ENCODE measurements around the gene TRAPPC6A.
A peak's percentile ranks its signal among the peaks of the same experiment; 100 is the strongest.

The TRAPPC6A gene

GRCh38 chr19:45160870-45161737 lies 16.9 kb downstream of the TRAPPC6A start, which contains the start of gene NKPD1:
Gene NKPD1 (minus strand): TSS chr19:45160982. CDS start chr19:45160150, 832 bp downstream.
- ATAC-seq: no peak
- Mint-ChIP-seq H3K4me1 (peaks cover 20% of the 10 kb centered on the region), H3K27ac (no peak within 1 kb of the TSS), H3K36me3 (no peaks in the 10 kb centered on the region), H3K9me3 (no peaks in the 10 kb centered on the region), H3K4me3 (no peak within 1 kb of the TSS)
- peak in 1 of 2 donors; percentile 50 for DNase-seq (ENCODE audit: low spot score in 2 of 2)

DNA sequence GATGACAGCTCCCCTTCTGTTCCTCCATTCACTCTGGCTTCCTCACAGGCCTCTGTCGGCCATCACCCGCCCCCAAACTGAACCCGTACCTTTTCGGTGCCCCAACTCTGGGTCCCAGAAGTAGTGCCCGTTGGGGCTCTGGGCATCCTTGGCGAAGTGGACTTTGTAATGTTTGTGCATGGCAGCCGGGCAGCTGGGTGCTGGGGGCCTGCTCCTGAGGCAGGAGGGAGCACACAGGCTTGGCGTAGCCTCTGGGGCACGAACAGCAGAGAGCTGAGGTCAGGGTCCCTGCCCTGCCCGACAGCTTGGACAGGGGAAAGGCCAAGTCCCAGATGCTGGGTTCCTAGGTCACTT lies 18.1 kb downstream of the TRAPPC6A start:
- no peak for DNase-seq (ENCODE audit: low spot score in 2 of 2)
- Mint-ChIP-seq H3K27ac (no peak overlapping the region), H3K9me3 (no peaks in the 10 kb centered on the region), H3K36me3 (no peaks in the 10 kb centered on the region), H3K4me3 (no peak overlapping the region), H3K4me1 (peaks cover 14% of the 10 kb centered on the region)
- no peak for ATAC-seq

GRCh38 chr19:45159210-45159970 lies 18.6 kb downstream of the TRAPPC6A start:
- no peak overlapping the region for H3K4me3 Mint-ChIP-seq
- H3K36me3 Mint-ChIP-seq: no peaks in the 10 kb centered on the region
- peaks cover 12% of the 10 kb centered on the region for H3K4me1 Mint-ChIP-seq
- DNase-seq (ENCODE audit: low spot score in 2 of 2) (no peak), ATAC-seq (no peak)
- H3K9me3 Mint-ChIP-seq: no peaks in the 10 kb centered on the region
- no peak overlapping the region for H3K27ac Mint-ChIP-seq

DNA sequence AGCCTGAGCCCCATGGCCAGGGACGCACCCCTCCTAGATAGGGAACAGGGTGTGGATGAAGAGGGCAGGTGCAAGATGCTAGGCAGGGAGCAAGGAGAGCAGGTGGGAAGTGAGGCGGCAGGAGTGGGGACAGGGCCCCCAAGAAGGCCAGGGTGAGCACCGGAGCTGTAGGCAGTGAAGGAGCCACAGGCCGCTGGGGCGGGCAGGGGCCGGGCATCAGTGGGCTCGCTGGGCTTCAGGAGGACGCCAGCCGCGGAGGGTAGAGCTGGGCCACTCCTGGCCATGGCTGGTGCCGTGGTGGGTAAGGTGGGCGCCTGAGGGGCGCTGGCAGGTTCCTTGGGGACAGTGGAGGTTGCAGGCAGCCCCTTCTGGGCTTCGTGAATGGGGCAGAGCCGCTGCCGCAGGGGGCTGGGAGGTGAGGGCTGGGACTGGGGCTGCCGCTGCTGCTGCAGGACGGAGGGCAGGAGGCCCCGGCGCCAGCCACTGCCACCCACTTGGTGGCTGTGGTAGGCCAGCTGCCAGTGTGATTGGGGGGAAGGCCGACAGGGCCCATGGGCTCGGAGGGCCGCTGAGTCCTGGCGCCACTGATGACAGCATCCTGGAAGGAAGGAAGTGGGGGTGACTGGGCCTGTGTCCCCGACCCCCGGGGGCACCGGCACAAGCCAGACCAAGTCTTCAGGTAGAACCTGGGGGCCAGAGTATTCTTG lies 19.4 kb downstream of the TRAPPC6A start:
- DNase-seq (ENCODE audit: low spot score in 2 of 2) (no peak), ATAC-seq (no peak)
- Mint-ChIP-seq H3K4me3 (no peak overlapping the region), H3K36me3 (no peaks in the 10 kb centered on the region), H3K9me3 (no peaks in the 10 kb centered on the region), H3K4me1 (peaks cover 12% of the 10 kb centered on the region), H3K27ac (no peak overlapping the region)

GRCh38 chr19:45156751-45157150 lies 21.3 kb downstream of the TRAPPC6A start:
- no peak for DNase-seq (ENCODE audit: low spot score in 2 of 2)
- ATAC-seq: no peak
- Mint-ChIP-seq H3K4me1 (peaks cover 23% of the 10 kb centered on the region), H3K27ac (no peak overlapping the region), H3K36me3 (no peaks in the 10 kb centered on the region), H3K4me3 (no peak overlapping the region), H3K9me3 (no peaks in the 10 kb centered on the region)

GRCh38 chr19:45156011-45156630 lies 21.9 kb downstream of the TRAPPC6A start:
- H3K4me1 Mint-ChIP-seq: peaks cover 30% of the 10 kb centered on the region
- no peaks in the 10 kb centered on the region for H3K36me3 Mint-ChIP-seq
- no peak overlapping the region for H3K4me3 Mint-ChIP-seq
- H3K27ac Mint-ChIP-seq: no peak overlapping the region
- no peaks in the 10 kb centered on the region for H3K9me3 Mint-ChIP-seq
- DNase-seq (ENCODE audit: low spot score in 2 of 2) (no peak), ATAC-seq (no peak)

DNA sequence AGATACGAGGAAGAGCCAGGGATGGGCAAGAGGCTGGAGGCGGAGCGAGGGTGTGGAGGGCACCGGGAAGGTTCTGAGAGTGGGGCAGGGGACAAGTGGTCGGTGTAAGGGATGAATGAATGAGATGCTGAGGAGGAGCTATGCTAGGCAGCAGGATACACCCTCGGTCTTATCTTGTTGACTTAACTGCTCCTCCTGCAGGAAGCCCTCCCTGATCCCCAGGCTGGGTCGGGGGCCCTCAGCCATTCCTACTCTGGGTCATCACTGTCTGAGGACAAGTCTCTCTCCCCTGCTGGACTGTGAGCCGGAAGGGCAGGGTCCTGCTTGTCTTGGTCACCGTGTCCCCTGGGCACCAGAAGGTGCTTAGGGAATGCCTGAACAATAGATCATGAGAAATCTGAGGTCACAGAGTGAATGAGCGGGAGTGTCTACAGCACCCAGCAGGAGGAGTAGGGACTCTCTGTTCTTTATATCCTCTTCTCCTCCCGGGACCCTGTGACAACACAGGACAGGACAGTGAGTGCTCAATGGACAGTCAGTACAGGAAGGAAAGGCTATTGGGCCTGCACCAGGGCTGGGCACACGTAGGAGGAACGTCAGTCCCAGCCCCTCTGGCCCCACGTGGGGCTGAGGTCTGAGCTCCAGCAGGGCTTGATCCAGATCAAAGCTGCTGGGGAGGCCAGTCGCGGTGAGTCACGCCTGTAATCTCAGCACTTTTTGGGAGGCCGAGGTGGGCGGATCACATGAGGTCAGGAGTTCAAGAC lies 23.8 kb downstream of the TRAPPC6A start:
- peaks cover 31% of the 10 kb centered on the region for H3K4me1 Mint-ChIP-seq
- ATAC-seq (no peak), DNase-seq (ENCODE audit: low spot score in 2 of 2) (no peak)
- no peaks in the 10 kb centered on the region for H3K9me3 Mint-ChIP-seq
- H3K36me3 Mint-ChIP-seq: no peaks in the 10 kb centered on the region
- H3K27ac Mint-ChIP-seq: peak overlapping the region; percentile 43
- peak overlapping the region; percentile 66 for H3K4me3 Mint-ChIP-seq

- Mint-ChIP-seq H3K4me1 (peaks cover 31% of the 10 kb centered on the region), H3K36me3 (no peaks in the 10 kb centered on the region), H3K9me3 (no peaks in the 10 kb centered on the region), H3K4me3 (peak overlapping the region; percentile 66), H3K27ac (peak overlapping the region; percentile 43)
- ATAC-seq (peak; percentile 8), DNase-seq (ENCODE audit: low spot score in 2 of 2) (no peak)
Measured at GRCh38 chr19:45153339-45154063, 24.5 kb downstream of the TRAPPC6A start.

DNA sequence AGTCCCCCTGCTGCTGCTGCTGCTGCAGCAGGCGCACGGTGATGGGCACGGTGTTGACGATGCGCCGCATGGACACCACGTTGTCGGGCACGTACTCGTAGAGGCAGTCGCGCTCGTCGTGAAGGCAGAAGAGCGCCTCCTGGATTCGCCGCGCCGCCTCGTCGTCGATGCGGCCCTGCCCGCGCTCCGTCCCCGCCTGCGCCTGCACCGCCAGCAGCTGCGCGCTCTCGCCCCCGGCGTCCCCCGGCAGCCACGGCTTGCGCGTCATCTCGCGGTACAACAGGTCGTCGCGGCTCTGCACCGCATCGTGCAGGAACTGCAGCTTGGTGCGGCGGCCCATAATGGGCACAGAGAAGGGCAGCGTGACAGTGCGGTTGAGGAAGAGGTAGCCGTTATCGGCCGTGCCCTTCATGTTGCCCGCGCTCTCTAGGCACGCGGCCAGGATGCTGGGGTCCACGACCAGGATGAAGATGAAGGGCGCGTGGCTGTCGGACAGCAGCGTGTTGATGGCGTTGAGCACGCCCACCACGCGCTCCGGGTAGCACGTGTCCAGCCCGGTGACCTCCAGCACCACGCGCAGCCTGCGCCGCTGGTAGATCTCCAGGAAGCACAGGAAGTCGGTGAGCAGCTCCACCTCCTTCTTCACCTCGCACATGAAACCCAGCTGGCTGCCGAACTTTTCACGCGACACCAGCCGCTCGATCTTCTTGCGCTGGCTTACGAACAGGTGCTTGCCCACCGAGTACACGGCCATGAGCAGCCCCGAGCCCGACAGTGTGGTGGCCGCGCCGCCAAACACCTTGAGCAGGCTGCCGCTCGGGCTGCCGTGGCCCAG lies 25.3 kb downstream of the TRAPPC6A start:
- DNase-seq (ENCODE audit: low spot score in 2 of 2): no peak
- Mint-ChIP-seq H3K27ac (no peak overlapping the region), H3K4me3 (peak overlapping the region; percentile 66), H3K36me3 (no peaks in the 10 kb centered on the region), H3K4me1 (peaks cover 31% of the 10 kb centered on the region), H3K9me3 (no peaks in the 10 kb centered on the region)
- ATAC-seq: peak; percentile 62

GRCh38 chr19:45151821-45152503 lies 26.1 kb downstream of the TRAPPC6A start:
- Mint-ChIP-seq H3K9me3 (no peaks in the 10 kb centered on the region), H3K4me3 (peak overlapping the region; percentile 66), H3K4me1 (peaks cover 31% of the 10 kb centered on the region), H3K27ac (peak overlapping the region; percentile 63), H3K36me3 (no peaks in the 10 kb centered on the region)
- ATAC-seq: no peak
- DNase-seq (ENCODE audit: low spot score in 2 of 2): no peak

DNA sequence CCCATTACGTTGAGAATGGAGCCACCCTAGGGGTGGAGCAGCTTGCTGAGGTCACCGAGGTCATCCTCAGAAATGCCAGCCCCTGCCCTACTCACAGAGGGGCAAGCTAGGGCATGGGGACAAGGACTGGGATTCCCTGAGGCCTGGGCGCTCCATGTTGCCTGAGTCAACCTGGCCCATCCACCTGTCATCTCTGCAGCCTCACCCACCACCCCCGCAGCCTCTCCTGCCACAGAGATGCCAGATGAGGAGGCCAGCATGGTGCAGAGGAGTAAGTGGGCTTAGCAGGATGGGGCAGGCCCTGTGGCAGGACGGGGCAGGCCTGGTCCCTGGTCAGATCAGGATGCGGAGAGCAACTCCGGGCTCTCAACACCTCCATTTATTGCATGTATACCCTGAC lies 26.7 kb downstream of the TRAPPC6A start:
- H3K27ac Mint-ChIP-seq: peak overlapping the region; percentile 63
- peak overlapping the region; percentile 66 for H3K4me3 Mint-ChIP-seq
- H3K36me3 Mint-ChIP-seq: no peaks in the 10 kb centered on the region
- no peak for ATAC-seq
- no peaks in the 10 kb centered on the region for H3K9me3 Mint-ChIP-seq
- no peak for DNase-seq (ENCODE audit: low spot score in 2 of 2)
- peaks cover 31% of the 10 kb centered on the region for H3K4me1 Mint-ChIP-seq

DNA sequence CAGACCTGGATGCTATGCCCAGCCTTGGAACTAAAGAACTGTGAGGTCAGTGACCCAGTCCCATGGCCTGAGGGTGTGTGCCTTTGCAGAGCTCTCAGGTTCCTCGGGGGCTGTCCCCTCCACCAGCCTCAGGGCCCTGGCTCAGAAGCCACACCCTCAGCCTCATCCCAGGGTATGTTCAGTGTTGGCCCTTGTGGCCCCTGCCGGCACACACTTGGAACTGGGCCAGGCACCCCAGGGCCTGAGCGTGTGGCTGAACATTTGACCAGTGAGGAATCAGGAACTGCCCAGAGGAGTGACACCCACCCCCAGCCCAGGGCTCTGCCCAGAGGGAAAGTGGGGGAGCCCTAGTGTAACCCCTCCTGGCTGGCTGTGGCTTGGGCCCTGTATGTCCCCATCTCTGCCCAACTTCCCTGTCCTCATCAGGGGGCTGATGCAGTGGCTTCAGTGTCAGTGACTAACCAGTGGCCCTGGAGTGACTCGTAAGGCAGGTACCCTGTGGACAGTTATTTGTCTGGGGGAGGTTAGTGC lies 27.2 kb downstream of the TRAPPC6A start:
- ATAC-seq: no peak
- Mint-ChIP-seq H3K27ac (peak overlapping the region; percentile 54), H3K4me3 (peak overlapping the region; percentile 66), H3K36me3 (no peaks in the 10 kb centered on the region), H3K9me3 (no peaks in the 10 kb centered on the region), H3K4me1 (peaks cover 31% of the 10 kb centered on the region)
- DNase-seq (ENCODE audit: low spot score in 2 of 2): no peak

DNA sequence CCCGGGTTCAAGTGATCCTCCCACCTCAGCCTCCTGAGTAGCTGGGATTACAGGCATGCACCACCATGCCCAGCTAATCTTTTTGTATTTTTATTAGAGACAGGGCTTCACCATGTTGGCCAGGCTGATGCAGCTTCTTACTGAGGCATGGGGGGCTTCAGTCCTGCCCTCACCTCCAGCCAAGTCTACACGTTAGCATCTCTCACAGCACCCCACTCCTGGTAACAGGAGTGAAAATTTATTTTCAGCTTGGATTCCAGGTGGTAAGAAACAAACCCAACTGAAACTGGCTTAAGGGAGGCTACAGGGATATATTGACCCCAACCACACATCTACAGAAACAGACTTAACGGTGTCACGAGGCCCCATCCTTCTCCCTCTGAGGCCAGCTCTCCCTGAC lies 27.9 kb downstream of the TRAPPC6A start:
- ATAC-seq (no peak), DNase-seq (ENCODE audit: low spot score in 2 of 2) (no peak)
- peaks cover 31% of the 10 kb centered on the region for H3K4me1 Mint-ChIP-seq
- H3K27ac Mint-ChIP-seq: peak overlapping the region; percentile 54
- H3K4me3 Mint-ChIP-seq: no peak overlapping the region
- H3K9me3 Mint-ChIP-seq: no peaks in the 10 kb centered on the region
- H3K36me3 Mint-ChIP-seq: no peaks in the 10 kb centered on the region

All from stimulated activated effector memory CD8-positive, alpha-beta T cell treated with anti-CD3 and anti-CD28 coated beads, Interleukin-12 subunit alpha, Interleukin-12 subunit beta, amount 100 ng/mL, for 72 hours (primary cell).